ENCODE results near the gene EIF6. TPM values are rescaled to one million over a fixed set of nuclear protein-coding genes. Genes with fewer than 3 reads are reported as not detected.

The EIF6 gene
- total and polyA plus RNA-seq, 2 experiments from 2014 or later: 166 to 245 TPM

- no peak within 1 kb of the TSS for H3K9ac ChIP-seq
- H3F3A ChIP-seq (ENCODE audit: insufficient read depth): no peaks in the 10 kb centered on the region
- no peaks in the 10 kb centered on the region for H3K9me3 ChIP-seq (ENCODE audit: low read depth)
- H2AFZ ChIP-seq: no peak within 1 kb of the TSS
- H4K20me1 ChIP-seq (ENCODE audit: insufficient read depth): no peaks in the 10 kb centered on the region
- no peak within 1 kb of the TSS for H3K4me2 ChIP-seq (ENCODE audit: unreplicated experiment)
- no peaks in the 10 kb centered on the region for H3K36me3 ChIP-seq (ENCODE audit: low read depth)
- no peak within 1 kb of the TSS for H3K4me3 ChIP-seq
- H3K9me2 ChIP-seq (ENCODE audit: insufficient read depth): no peaks in the 10 kb centered on the region
- H3K27me3 ChIP-seq (replicated peaks; ENCODE audit: insufficient read depth): no peaks in the 10 kb centered on the region
- no peak for DNase-seq
- H3K79me2 ChIP-seq (ENCODE audit: insufficient read depth): no peaks in the 10 kb centered on the region
- TF ChIP-seq EZH2 (IDR thresholded peaks at IDR 0.05; ENCODE audit: insufficient read depth, poor library complexity, severe bottlenecking) (no peak), EZH2phosphoT487 (IDR thresholded peaks at IDR 0.05; ENCODE audit: insufficient read depth, low read depth) (no peak)
- H3K27ac ChIP-seq: no peak within 1 kb of the TSS
- 81 to 82% methylated on average over 33 to 38 of the region's 40 CpGs for WGBS, 2 experiments (ENCODE audit: low coverage in 1 of 2, low lambda C conversion rate in 2 of 2, missing lambda C conversion rate in 2 of 2)
- in situ Hi-C loops (cut with MboI): no loop called here
- 0 out of 2 replicates have a peak, but pooled peaks cover 1% of the 10 kb centered on the region for H3K4me1 ChIP-seq (ENCODE audit: insufficient read depth)
Observed at GRCh38 chr20:35291654-35292503, 7.3 kb upstream of the EIF6 start, which contains the start of gene FAM83C. FAM83C (minus strand) TSS chr20:35292425; CDS start chr20:35292304, 121 bp downstream.

GRCh38 chr20:35290887-35291417 is 6.4 kb upstream of the EIF6 start:
- H3K4me3 ChIP-seq: no peak overlapping the region
- no peaks in the 10 kb centered on the region for H4K20me1 ChIP-seq (ENCODE audit: insufficient read depth)
- H3K9me2 ChIP-seq (ENCODE audit: insufficient read depth): no peaks in the 10 kb centered on the region
- DNase-seq: no peak
- no peak for TF ChIP-seq EZH2 (IDR thresholded peaks at IDR 0.05; ENCODE audit: insufficient read depth, poor library complexity, severe bottlenecking)
- TF ChIP-seq EZH2phosphoT487 (IDR thresholded peaks at IDR 0.05; ENCODE audit: insufficient read depth, low read depth): no peak
- H3K27me3 ChIP-seq (replicated peaks; ENCODE audit: insufficient read depth): no peaks in the 10 kb centered on the region
- WGBS, 2 experiments (ENCODE audit: low coverage in 1 of 2, low lambda C conversion rate in 2 of 2, missing lambda C conversion rate in 2 of 2): 70 to 72% methylated on average over 7 of the region's 7 CpGs
- no peaks in the 10 kb centered on the region for H3K79me2 ChIP-seq (ENCODE audit: insufficient read depth)
- no peaks in the 10 kb centered on the region for H3K9me3 ChIP-seq (ENCODE audit: low read depth)
- H3K27ac ChIP-seq: no peak overlapping the region
- H3K36me3 ChIP-seq (ENCODE audit: low read depth): no peaks in the 10 kb centered on the region
- H2AFZ ChIP-seq: no peak overlapping the region
- no peaks in the 10 kb centered on the region for H3F3A ChIP-seq (ENCODE audit: insufficient read depth)
- in situ Hi-C loops (cut with MboI): no loop called here
- H3K9ac ChIP-seq: no peak overlapping the region
- no peaks in the 10 kb centered on the region for H3K4me1 ChIP-seq (ENCODE audit: insufficient read depth)
- H3K4me2 ChIP-seq (ENCODE audit: unreplicated experiment): no peak overlapping the region

GRCh38 chr20:35290186-35290886 is 5.8 kb upstream of the EIF6 start:
- in situ Hi-C loops (cut with MboI): no loop called here
- Histone ChIP-seq H3K9me2 (ENCODE audit: insufficient read depth) (no peaks in the 10 kb centered on the region), H3F3A (ENCODE audit: insufficient read depth) (no peaks in the 10 kb centered on the region), H3K27me3 (replicated peaks; ENCODE audit: insufficient read depth) (no peaks in the 10 kb centered on the region), H2AFZ (no peak overlapping the region), H3K27ac (no peak overlapping the region), H3K9me3 (ENCODE audit: low read depth) (no peaks in the 10 kb centered on the region), H3K79me2 (ENCODE audit: insufficient read depth) (no peaks in the 10 kb centered on the region), H3K36me3 (ENCODE audit: low read depth) (no peaks in the 10 kb centered on the region), H4K20me1 (ENCODE audit: insufficient read depth) (no peaks in the 10 kb centered on the region), H3K4me2 (ENCODE audit: unreplicated experiment) (no peak overlapping the region), H3K4me1 (ENCODE audit: insufficient read depth) (peaks cover 2% of the 10 kb centered on the region; the same call in 1 of the 2 replicates), H3K4me3 (no peak overlapping the region), H3K9ac (no peak overlapping the region)
- DNase-seq: no peak
- TF ChIP-seq EZH2phosphoT487 (IDR thresholded peaks at IDR 0.05; ENCODE audit: insufficient read depth, low read depth) (no peak), EZH2 (IDR thresholded peaks at IDR 0.05; ENCODE audit: insufficient read depth, poor library complexity, severe bottlenecking) (no peak)
- WGBS, 2 experiments (ENCODE audit: low coverage in 1 of 2, low lambda C conversion rate in 2 of 2, missing lambda C conversion rate in 2 of 2): 58 to 61% methylated on average over 7 of the region's 7 CpGs

- H3K27me3 ChIP-seq (replicated peaks; ENCODE audit: insufficient read depth): no peaks in the 10 kb centered on the region
- no peak overlapping the region for H2AFZ ChIP-seq
- H3F3A ChIP-seq (ENCODE audit: insufficient read depth): no peaks in the 10 kb centered on the region
- no peak overlapping the region for H3K27ac ChIP-seq
- no peak for DNase-seq
- no peak overlapping the region for H3K4me3 ChIP-seq
- peaks cover 5% of the 10 kb centered on the region; the same call in 1 of the 2 replicates for H3K4me1 ChIP-seq (ENCODE audit: insufficient read depth)
- H3K9ac ChIP-seq: no peak overlapping the region
- no peaks in the 10 kb centered on the region for H3K36me3 ChIP-seq (ENCODE audit: low read depth)
- no peaks in the 10 kb centered on the region for H4K20me1 ChIP-seq (ENCODE audit: insufficient read depth)
- H3K9me3 ChIP-seq (ENCODE audit: low read depth): no peaks in the 10 kb centered on the region
- TF ChIP-seq EZH2phosphoT487 (IDR thresholded peaks at IDR 0.05; ENCODE audit: insufficient read depth, low read depth): no peak
- no peak for TF ChIP-seq EZH2 (IDR thresholded peaks at IDR 0.05; ENCODE audit: insufficient read depth, poor library complexity, severe bottlenecking)
- no peaks in the 10 kb centered on the region for H3K9me2 ChIP-seq (ENCODE audit: insufficient read depth)
- in situ Hi-C loops (cut with MboI): no loop called here
- WGBS, 2 experiments (ENCODE audit: low coverage in 1 of 2, low lambda C conversion rate in 2 of 2, missing lambda C conversion rate in 2 of 2): 68 to 73% methylated on average over 18 to 19 of the region's 19 CpGs
- no peak overlapping the region for H3K4me2 ChIP-seq (ENCODE audit: unreplicated experiment)
- peaks cover 10% of the 10 kb centered on the region for H3K79me2 ChIP-seq (ENCODE audit: insufficient read depth)
Observed at GRCh38 chr20:35288325-35289060, 3.9 kb upstream of the EIF6 start.
